Measurements from ENCODE around the gene TOP1.

- TF ChIP-seq DIDO1 (tag; IDR thresholded peaks at IDR 0.05; ENCODE audit: low read depth) (no peak), CTCF (IDR thresholded peaks at IDR 0.05 in 2 of 3, conservative IDR thresholded peaks at IDR 0.05 in 1 of 3; ENCODE audit: insufficient read depth in 2 of 3, low read depth in 1 of 3, low read length in 3 of 3) (no peak), ZNF324 (CRISPR knock-in tag; IDR thresholded peaks at IDR 0.05) (no peak), CUX1 (CRISPR knock-in tag; IDR thresholded peaks at IDR 0.05) (no peak)
Observed at GRCh38 chr20:41052742-41053419, 24.3 kb downstream of the TOP1 start.
